Osteocyte (in vitro differentiated cells): Measurements from ENCODE around the gene AMBRA1. TPM values are rescaled to one million over a fixed set of nuclear protein-coding genes. Genes with fewer than 3 reads are reported as not detected.
A peak's percentile ranks its signal among the peaks of the same experiment; 100 is the strongest.

Source experiments
- DNase-seq: peaks from one replicate; pipeline ENCODE4 v3.0.0; 2021; ENCODE audit warnings: mixed read lengths; ENCODE audit not compliant: unreplicated experiment; ENCODE audit errors: extremely low spot score
- H3K27ac Mint-ChIP-seq: one replicate; pipeline ENCODE4 v1.8.0; 2021; ENCODE audit warnings: mild to moderate bottlenecking, mixed read lengths; ENCODE audit not compliant: unreplicated experiment
- H3K27me3 Mint-ChIP-seq: one replicate; pipeline ENCODE4 v1.8.0; 2021; ENCODE audit warnings: mixed read lengths; ENCODE audit not compliant: unreplicated experiment
- H3K36me3 Mint-ChIP-seq: one replicate; pipeline ENCODE4 v1.8.0; 2021; ENCODE audit warnings: mixed read lengths; ENCODE audit not compliant: unreplicated experiment
- H3K4me1 Mint-ChIP-seq: one replicate; pipeline ENCODE4 v1.8.0; 2021; ENCODE audit warnings: mixed read lengths; ENCODE audit not compliant: unreplicated experiment
- H3K4me3 Mint-ChIP-seq: one replicate; pipeline ENCODE4 v1.8.0; 2021; ENCODE audit warnings: mild to moderate bottlenecking, moderate library complexity, mixed read lengths; ENCODE audit not compliant: unreplicated experiment
- H3K9me3 Mint-ChIP-seq: one replicate; pipeline ENCODE4 v1.8.0; 2021; ENCODE audit warnings: mixed read lengths; ENCODE audit not compliant: unreplicated experiment
- CTCF ChIP-seq: fragments of 200-600 bp; sonication (generic); IDR thresholded peaks from 2 replicates; pipeline ENCODE4 v1.5.0; 2021; ENCODE audit warnings: antibody characterized with exemption, mild to moderate bottlenecking, moderate library complexity
- total RNA-seq: library from RNA; stranded (reverse); gene quantifications from 2 replicates; pipeline ENCODE4 v1.2.1, GENCODE V29; 2021

AMBRA1 gene
- total RNA-seq, 1 donor from 2014 or later, result 32.1 TPM

DNA sequence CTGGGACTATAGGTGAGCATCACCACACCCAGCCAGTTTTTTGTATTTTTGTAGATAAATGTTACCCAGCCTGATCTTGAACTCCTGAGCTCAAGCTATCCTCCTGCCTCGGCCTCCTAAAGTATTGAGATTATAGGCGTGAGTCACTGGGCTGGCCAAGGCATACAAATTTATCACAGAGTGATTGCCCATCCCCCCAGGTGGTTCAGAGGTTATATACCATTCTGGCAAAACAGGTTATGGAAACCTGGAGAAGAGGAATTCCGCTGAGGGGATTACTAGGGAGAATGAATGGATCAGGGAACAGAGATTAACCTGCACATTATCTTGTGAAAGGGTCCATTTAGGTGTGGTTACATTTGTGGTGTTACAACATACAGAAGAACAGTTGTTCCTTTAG lies 31.6 kb upstream of the AMBRA1 start:
- Mint-ChIP-seq H3K4me3 (no peak overlapping the region), H3K36me3 (peaks cover 24% of the 10 kb centered on the region), H3K9me3 (no peaks in the 10 kb centered on the region), H3K27ac (no peak overlapping the region), H3K27me3 (no peaks in the 10 kb centered on the region), H3K4me1 (peaks cover 6% of the 10 kb centered on the region)
- TF ChIP-seq CTCF, result no peak
- DNase-seq, result no peak

GRCh38 chr11:46618837-46619236 lies 25.0 kb upstream of the AMBRA1 start:
- Mint-ChIP-seq H3K9me3 (no peaks in the 10 kb centered on the region), H3K36me3 (peaks cover 12% of the 10 kb centered on the region), H3K4me3 (peak overlapping the region; percentile 90), H3K27ac (no peak overlapping the region), H3K4me1 (peaks cover 32% of the 10 kb centered on the region), H3K27me3 (no peaks in the 10 kb centered on the region)
- no peak for TF ChIP-seq CTCF
- DNase-seq, result no peak

GRCh38 chr11:46617972-46618314 lies 24.1 kb upstream of the AMBRA1 start:
- TF ChIP-seq CTCF, result no peak
- Mint-ChIP-seq H3K9me3 (no peaks in the 10 kb centered on the region), H3K4me3 (peak overlapping the region; percentile 90), H3K27me3 (no peaks in the 10 kb centered on the region), H3K27ac (peak overlapping the region; percentile 99), H3K4me1 (peaks cover 34% of the 10 kb centered on the region), H3K36me3 (peaks cover 12% of the 10 kb centered on the region)
- DNase-seq, result no peak

- H3K36me3 Mint-ChIP-seq, result peaks cover 6% of the 10 kb centered on the region
- DNase-seq, result peak; percentile 96
- peaks cover 34% of the 10 kb centered on the region for H3K4me1 Mint-ChIP-seq
- TF ChIP-seq CTCF, result peak; percentile 85
- H3K4me3 Mint-ChIP-seq, result peak within 1 kb of the TSS; percentile 90
- no peaks in the 10 kb centered on the region for H3K9me3 Mint-ChIP-seq
- H3K27ac Mint-ChIP-seq, result peak within 1 kb of the TSS; percentile 99
- H3K27me3 Mint-ChIP-seq, result no peaks in the 10 kb centered on the region
These were observed 23.5 kb upstream of the AMBRA1 start, which contains the start of the genes ATG13 and HARBI1 for GRCh38 chr11:46617134-46617971. Gene ATG13, plus strand, starts transcription at chr11:46617553. Its CDS starts 26,739 bp downstream, at chr11:46644292. Gene HARBI1, minus strand, starts transcription at chr11:46617227. Its CDS starts 990 bp downstream, at chr11:46616237.

DNA sequence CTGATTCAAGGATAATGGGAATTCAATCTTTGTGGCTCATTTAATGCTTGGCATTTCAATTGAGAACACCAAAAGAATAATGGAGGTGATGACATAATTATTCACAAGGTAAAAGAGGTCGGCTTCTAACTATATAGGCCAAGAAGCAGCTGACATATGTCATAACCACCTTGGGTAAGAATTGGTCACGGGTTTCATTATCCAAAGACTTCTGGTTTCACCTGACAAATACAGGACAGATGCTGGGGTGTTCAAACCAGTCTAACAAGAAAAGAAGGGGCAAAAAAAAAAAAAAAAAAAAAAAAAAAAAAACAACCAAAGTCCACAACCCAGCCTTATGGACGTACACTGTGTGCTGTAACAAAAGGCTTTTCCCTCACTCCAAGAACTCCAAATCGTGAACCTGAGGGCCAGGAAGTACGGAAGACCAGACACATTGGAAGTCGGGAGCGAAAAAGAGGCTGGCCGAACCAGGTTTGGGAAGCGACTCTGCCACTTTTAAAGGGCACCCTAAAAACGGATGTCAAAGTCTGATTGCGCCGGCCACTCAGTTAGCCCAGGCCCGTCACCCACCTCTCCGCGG lies 22.8 kb upstream of the AMBRA1 start:
- TF ChIP-seq CTCF, result no peak
- Mint-ChIP-seq H3K4me3 (peak overlapping the region; percentile 90), H3K9me3 (no peaks in the 10 kb centered on the region), H3K27ac (peak overlapping the region; percentile 99), H3K4me1 (peaks cover 35% of the 10 kb centered on the region), H3K27me3 (no peaks in the 10 kb centered on the region), H3K36me3 (peaks cover 3% of the 10 kb centered on the region)
- no peak for DNase-seq
